ENCODE measurements around the gene STOML2.

- TF ChIP-seq, protein P1, sequence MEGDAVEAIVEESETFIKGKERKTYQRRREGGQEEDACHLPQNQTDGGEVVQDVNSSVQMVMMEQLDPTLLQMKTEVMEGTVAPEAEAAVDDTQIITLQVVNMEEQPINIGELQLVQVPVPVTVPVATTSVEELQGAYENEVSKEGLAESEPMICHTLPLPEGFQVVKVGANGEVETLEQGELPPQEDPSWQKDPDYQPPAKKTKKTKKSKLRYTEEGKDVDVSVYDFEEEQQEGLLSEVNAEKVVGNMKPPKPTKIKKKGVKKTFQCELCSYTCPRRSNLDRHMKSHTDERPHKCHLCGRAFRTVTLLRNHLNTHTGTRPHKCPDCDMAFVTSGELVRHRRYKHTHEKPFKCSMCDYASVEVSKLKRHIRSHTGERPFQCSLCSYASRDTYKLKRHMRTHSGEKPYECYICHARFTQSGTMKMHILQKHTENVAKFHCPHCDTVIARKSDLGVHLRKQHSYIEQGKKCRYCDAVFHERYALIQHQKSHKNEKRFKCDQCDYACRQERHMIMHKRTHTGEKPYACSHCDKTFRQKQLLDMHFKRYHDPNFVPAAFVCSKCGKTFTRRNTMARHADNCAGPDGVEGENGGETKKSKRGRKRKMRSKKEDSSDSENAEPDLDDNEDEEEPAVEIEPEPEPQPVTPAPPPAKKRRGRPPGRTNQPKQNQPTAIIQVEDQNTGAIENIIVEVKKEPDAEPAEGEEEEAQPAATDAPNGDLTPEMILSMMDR (IDR thresholded peaks at IDR 0.05 in 4 of 5, conservative IDR thresholded peaks at IDR 0.05 in 1 of 5), result no peak
- TF ChIP-seq POLR2A (IDR thresholded peaks at IDR 0.05), result no peak
These were observed 47.9 kb downstream of the STOML2 start for GRCh38 chr9:35054871-35055644.

All from gastrocnemius medialis (tissue), 4 donors.